NB4 (cell line): ENCODE results near the gene EIF6.
A peak's percentile ranks its signal among the peaks of the same experiment; 100 is the strongest.

Experiments used
- CTCF ChIP-seq: IDR thresholded peaks from one replicate; pipeline ENCODE4 v1.5.1; 2012; ENCODE audit warnings: low read depth, low read length
- MYC ChIP-seq: IDR thresholded peaks from 2 replicates; pipeline ENCODE4 v1.6.1; 2011; ENCODE audit warnings: low read depth, low read length
- POLR2A ChIP-seq: IDR thresholded peaks from 2 replicates; pipeline ENCODE4 v1.6.1; 2011; ENCODE audit warnings: mild to moderate bottlenecking; ENCODE audit not compliant: insufficient read length; ENCODE audit errors: extremely low read depth
- TF ChIP-seq, protein P1 (sequence below): IDR thresholded peaks from 2 replicates; pipeline ENCODE4 v1.6.1; 2011; ENCODE audit warnings: low read depth, low read length

DNA sequence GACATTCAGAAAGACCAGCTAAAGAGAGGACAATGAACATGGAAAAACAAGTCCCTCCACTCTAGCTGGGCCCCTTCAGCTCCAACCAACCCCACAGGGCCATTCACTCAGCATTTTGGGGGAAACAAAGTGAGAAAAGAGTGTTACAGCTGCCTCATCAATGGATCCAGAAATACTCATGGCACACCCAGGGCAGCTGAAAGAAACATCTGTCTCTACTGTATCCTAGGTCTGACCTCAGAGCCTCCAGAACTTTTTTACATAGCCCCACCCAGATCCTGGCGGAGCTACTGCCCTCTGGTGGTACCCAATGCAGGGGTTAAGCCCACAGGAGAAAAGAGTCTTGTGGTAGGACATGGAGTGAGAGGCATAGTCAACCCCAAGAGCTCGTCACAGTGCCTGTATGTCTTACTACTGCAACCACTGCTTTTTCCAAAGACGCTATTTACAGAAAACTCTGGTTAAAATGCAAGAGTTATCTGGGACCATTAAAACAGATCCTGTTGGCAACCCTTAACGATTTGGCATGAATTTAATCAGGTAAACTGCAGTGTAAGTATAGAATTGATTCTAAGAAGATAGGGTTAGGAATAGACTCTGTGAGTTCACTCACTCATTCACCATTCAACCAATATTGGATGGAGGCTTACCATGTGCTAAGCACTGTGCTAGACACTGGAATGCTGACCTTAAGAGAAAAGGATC, 45.0 kb upstream of the EIF6 start:
- TF ChIP-seq CTCF (peak; percentile 97), POLR2A (no peak), MYC (no peak)
- TF ChIP-seq, protein P1, sequence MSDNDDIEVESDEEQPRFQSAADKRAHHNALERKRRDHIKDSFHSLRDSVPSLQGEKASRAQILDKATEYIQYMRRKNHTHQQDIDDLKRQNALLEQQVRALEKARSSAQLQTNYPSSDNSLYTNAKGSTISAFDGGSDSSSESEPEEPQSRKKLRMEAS, result 0 out of 2 replicates have a peak, but pooled peaks have one; percentile 8
